H9 (cell line): ENCODE data around the gene FARP1. TPM values are rescaled to one million over a fixed set of nuclear protein-coding genes. Genes with fewer than 3 reads are reported as not detected.

Experiments used
- DNase-seq: peaks from one replicate; pipeline ENCODE4 v3.0.0-alpha.2; 2017
- H2AFZ ChIP-seq: one replicate; pipeline ENCODE4 v1.6.1; 2013; ENCODE audit warnings: mild to moderate bottlenecking, low read length, control low read depth, moderate library complexity
- H2AK5ac ChIP-seq: 2 replicates; pipeline ENCODE4 v1.6.1; 2013; ENCODE audit warnings: low read length, control low read depth, mixed read lengths; ENCODE audit not compliant: insufficient read length
- H2BK120ac ChIP-seq: one replicate; pipeline ENCODE4 v1.6.1; 2013; ENCODE audit warnings: low read depth, mild to moderate bottlenecking, low read length, control low read depth, inconsistent platforms; ENCODE audit not compliant: poor library complexity, severe bottlenecking
- H2BK12ac ChIP-seq: 2 replicates; pipeline ENCODE4 v1.6.1; 2013; ENCODE audit warnings: low read length, control low read depth, mixed read lengths, low read depth; ENCODE audit not compliant: insufficient read length
- H2BK15ac ChIP-seq: 2 replicates; pipeline ENCODE4 v1.6.1; 2013; ENCODE audit warnings: low read depth, low read length, control low read depth
- H2BK20ac ChIP-seq: one replicate; pipeline ENCODE4 v1.6.1; 2013; ENCODE audit warnings: low read depth, mild to moderate bottlenecking, low read length, control low read depth, inconsistent platforms; ENCODE audit not compliant: poor library complexity, severe bottlenecking
- H2BK5ac ChIP-seq: 2 replicates; pipeline ENCODE4 v1.6.1; 2013; ENCODE audit warnings: low read length, control low read depth, mixed read lengths; ENCODE audit not compliant: insufficient read length
- H3K14ac ChIP-seq: 2 replicates; pipeline ENCODE4 v1.6.1; 2013; ENCODE audit warnings: low read length, control low read depth; ENCODE audit not compliant: insufficient read depth
- H3K18ac ChIP-seq: 2 replicates; pipeline ENCODE4 v1.6.1; 2013; ENCODE audit warnings: low read depth, mild to moderate bottlenecking, mixed read lengths, low read length, control low read depth; ENCODE audit not compliant: insufficient read length
- H3K23ac ChIP-seq: 2 replicates; pipeline ENCODE4 v1.6.1; 2013; ENCODE audit warnings: low read length, control low read depth, mixed read lengths, low read depth; ENCODE audit not compliant: insufficient read length
- H3K23me2 ChIP-seq: 2 replicates; pipeline ENCODE4 v1.6.1; 2013; ENCODE audit warnings: low read depth, mild to moderate bottlenecking, mixed read lengths, low read length, control low read depth; ENCODE audit not compliant: insufficient read length, poor library complexity, severe bottlenecking
- H3K27ac ChIP-seq: 2 replicates; pipeline ENCODE4 v1.5.1; 2013; ENCODE audit warnings: low read length, control low read depth, mixed read lengths, low read depth; ENCODE audit not compliant: insufficient read length
- H3K27me3 ChIP-seq: 2 replicates; pipeline ENCODE4 v1.6.1; 2013; ENCODE audit warnings: low read length, control low read depth, inconsistent platforms; ENCODE audit not compliant: insufficient read depth
- H3K4ac ChIP-seq: 2 replicates; pipeline ENCODE4 v1.6.1; 2013; ENCODE audit warnings: low read depth, mild to moderate bottlenecking, control low read depth, inconsistent platforms, low read length, moderate library complexity
- H3K4me1 ChIP-seq: 2 replicates; pipeline ENCODE4 v1.6.1; 2013; ENCODE audit warnings: low read length, control low read depth, inconsistent platforms; ENCODE audit not compliant: insufficient read depth
- H3K4me2 ChIP-seq: 2 replicates; pipeline ENCODE4 v1.6.1; 2013; ENCODE audit warnings: low read length, control low read depth, mixed read lengths; ENCODE audit not compliant: insufficient read length, insufficient read depth
- H3K56ac ChIP-seq: 2 replicates; pipeline ENCODE4 v1.6.1; 2013; ENCODE audit warnings: low read depth, mild to moderate bottlenecking, mixed read lengths, low read length, control low read depth; ENCODE audit not compliant: insufficient read length
- H3K79me1 ChIP-seq: 2 replicates; pipeline ENCODE4 v1.6.1; 2013; ENCODE audit warnings: low read depth, mild to moderate bottlenecking, moderate library complexity, low read length, control low read depth, inconsistent platforms; ENCODE audit not compliant: insufficient read depth, poor library complexity, severe bottlenecking
- H3K79me2 ChIP-seq: 2 replicates; pipeline ENCODE4 v1.6.1; 2013; ENCODE audit warnings: low read length, control low read depth, inconsistent platforms; ENCODE audit not compliant: insufficient read depth
- H3K9ac ChIP-seq: 2 replicates; pipeline ENCODE4 v1.6.1; 2013; ENCODE audit warnings: low read length, control low read depth, mixed read lengths; ENCODE audit not compliant: insufficient read length; ENCODE audit errors: extremely low read depth
- H3K9me3 ChIP-seq: one replicate; pipeline ENCODE4 v1.6.1; 2013; ENCODE audit warnings: low read depth, low read length, inconsistent platforms; ENCODE audit not compliant: control insufficient read depth
- H3T11ph ChIP-seq: one replicate; pipeline ENCODE4 v1.6.1; 2013; ENCODE audit warnings: mild to moderate bottlenecking, low read length, control low read depth, inconsistent platforms
- H4K20me1 ChIP-seq: one replicate; pipeline ENCODE4 v1.6.1; 2013; ENCODE audit not compliant: control insufficient read depth, insufficient read length, insufficient read depth
- H4K5ac ChIP-seq: 2 replicates; pipeline ENCODE4 v1.6.1; 2013; ENCODE audit warnings: low read depth, mild to moderate bottlenecking, mixed read lengths, low read length, control low read depth; ENCODE audit not compliant: insufficient read length
- H4K8ac ChIP-seq: replicated peaks from 2 replicates; pipeline ENCODE4 v1.6.1; 2013; ENCODE audit warnings: low read length, control low read depth, mixed read lengths, low read depth; ENCODE audit not compliant: insufficient read length
- H4K91ac ChIP-seq: 2 replicates; pipeline ENCODE4 v1.6.1; 2013; ENCODE audit warnings: low read depth, mild to moderate bottlenecking, moderate library complexity, mixed read lengths, low read length, control low read depth; ENCODE audit not compliant: insufficient read length
- H3K27ac Mint-ChIP-seq, 3 experiments: 2 replicates in 2 of 3; 3 replicates in 1 of 3; pipeline ENCODE4 v1.8.0; 2020 to 2021; ENCODE audit warnings: mixed read lengths in 3 of 3, mild to moderate bottlenecking in 1 of 3, moderate library complexity in 1 of 3
- H3K27me3 Mint-ChIP-seq: 2 replicates; pipeline ENCODE4 v1.8.0; 2021; ENCODE audit warnings: low read depth, mild to moderate bottlenecking, moderate library complexity, mixed read lengths
- H3K36me3 Mint-ChIP-seq, 3 experiments: 2 replicates in 2 of 3; 3 replicates in 1 of 3; pipeline ENCODE4 v1.8.0; 2020 to 2021; ENCODE audit warnings: low read depth in 3 of 3, mixed read lengths in 3 of 3; ENCODE audit not compliant: insufficient read depth in 1 of 3
- H3K4me1 Mint-ChIP-seq, 2 experiments: 2 replicates each; pipeline ENCODE4 v1.8.0; 2020; ENCODE audit warnings: mixed read lengths in 2 of 2
- H3K4me3 Mint-ChIP-seq, 2 experiments: 2 replicates in 1 of 2; 3 replicates in 1 of 2; pipeline ENCODE4 v1.8.0; 2020 to 2021; ENCODE audit warnings: mild to moderate bottlenecking in 2 of 2, mixed read lengths in 2 of 2, moderate library complexity in 1 of 2
- H3K9me3 Mint-ChIP-seq, 2 experiments: 2 replicates in 1 of 2; 3 replicates in 1 of 2; pipeline ENCODE4 v1.8.0; 2020; ENCODE audit warnings: mild to moderate bottlenecking in 2 of 2, mixed read lengths in 2 of 2, moderate library complexity in 1 of 2
- WGBS: extraction: QIAGEN DNeasy Blood & Tissue Kit; methylation state at CpG from one replicate; pipeline ENCODE4 v1.1.7; 2013; ENCODE audit warnings: missing lambda C conversion rate, low lambda C conversion rate, mixed read lengths; ENCODE audit not compliant: insufficient read length; ENCODE audit errors: extremely low coverage; 5-methylcytosine and 5-hydroxymethylcytosine counted together
- total RNA-seq: library from RNA; stranded (reverse); gene quantifications from 2 replicates; pipeline ENCODE4 v1.2.1, GENCODE V29; 2021
- TF ChIP-seq, protein P1 (sequence below): fragments of 200-600 bp; sonication (generic); conservative IDR thresholded peaks from 3 replicates; pipeline ENCODE4 v1.8.0; 2021; ENCODE audit warnings: antibody characterized with exemption, mild to moderate bottlenecking

FARP1 gene
- total RNA-seq, 1 experiment from 2014 or later, result 95.9 TPM

GRCh38 chr13:98377635-98378378 is 234.9 kb downstream of the FARP1 start:
- H3K23ac ChIP-seq, result no peak overlapping the region
- H3K79me2 ChIP-seq, result no peaks in the 10 kb centered on the region
- Mint-ChIP-seq H3K4me1 (peaks cover 3% of the 10 kb centered on the region in 2 experiments), H3K36me3 (peaks cover 17 to 36% (median 32%) of the 10 kb centered on the region in 3 experiments), H3K27me3 (no peaks in the 10 kb centered on the region), H3K4me3 (no peak overlapping the region), H3K27ac (peak overlapping the region in 2 of 3 experiments; percentile 61 to 78; a peak in 3 of 7 replicates), H3K9me3 (peaks cover 6 to 16% of the 10 kb centered on the region in 2 experiments; a peak in 4 of 5 replicates)
- no peak overlapping the region for H2AFZ ChIP-seq
- H4K5ac ChIP-seq, result no peak overlapping the region
- H3K27ac ChIP-seq, result no peak overlapping the region
- no peak overlapping the region for H3K4me2 ChIP-seq
- no peak overlapping the region for H4K91ac ChIP-seq
- no peaks in the 10 kb centered on the region; the same call in 1 of the 2 replicates for H3K4me1 ChIP-seq
- H2BK15ac ChIP-seq, result no peak overlapping the region
- H2BK120ac ChIP-seq, result no peak overlapping the region
- DNase-seq, result no peak
- H3K4ac ChIP-seq, result no peak overlapping the region
- H3K79me1 ChIP-seq, result no peaks in the 10 kb centered on the region
- WGBS, result no CpG with 5 or more reads among the region's 13 CpGs
- H3K9ac ChIP-seq, result no peak overlapping the region
- no peaks in the 10 kb centered on the region for H3K9me3 ChIP-seq
- no peak overlapping the region for H2AK5ac ChIP-seq
- no peak overlapping the region for H3K56ac ChIP-seq
- no peaks in the 10 kb centered on the region for H3K23me2 ChIP-seq
- H3K14ac ChIP-seq, result no peak overlapping the region
- no peak overlapping the region for H2BK5ac ChIP-seq
- H4K20me1 ChIP-seq, result no peaks in the 10 kb centered on the region
- no peak overlapping the region for H2BK20ac ChIP-seq
- H3T11ph ChIP-seq, result no peak overlapping the region
- H2BK12ac ChIP-seq, result no peak overlapping the region
- H4K8ac ChIP-seq, result no peak overlapping the region
- TF ChIP-seq, protein P1, sequence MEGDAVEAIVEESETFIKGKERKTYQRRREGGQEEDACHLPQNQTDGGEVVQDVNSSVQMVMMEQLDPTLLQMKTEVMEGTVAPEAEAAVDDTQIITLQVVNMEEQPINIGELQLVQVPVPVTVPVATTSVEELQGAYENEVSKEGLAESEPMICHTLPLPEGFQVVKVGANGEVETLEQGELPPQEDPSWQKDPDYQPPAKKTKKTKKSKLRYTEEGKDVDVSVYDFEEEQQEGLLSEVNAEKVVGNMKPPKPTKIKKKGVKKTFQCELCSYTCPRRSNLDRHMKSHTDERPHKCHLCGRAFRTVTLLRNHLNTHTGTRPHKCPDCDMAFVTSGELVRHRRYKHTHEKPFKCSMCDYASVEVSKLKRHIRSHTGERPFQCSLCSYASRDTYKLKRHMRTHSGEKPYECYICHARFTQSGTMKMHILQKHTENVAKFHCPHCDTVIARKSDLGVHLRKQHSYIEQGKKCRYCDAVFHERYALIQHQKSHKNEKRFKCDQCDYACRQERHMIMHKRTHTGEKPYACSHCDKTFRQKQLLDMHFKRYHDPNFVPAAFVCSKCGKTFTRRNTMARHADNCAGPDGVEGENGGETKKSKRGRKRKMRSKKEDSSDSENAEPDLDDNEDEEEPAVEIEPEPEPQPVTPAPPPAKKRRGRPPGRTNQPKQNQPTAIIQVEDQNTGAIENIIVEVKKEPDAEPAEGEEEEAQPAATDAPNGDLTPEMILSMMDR, result no peak
- no peaks in the 10 kb centered on the region for H3K27me3 ChIP-seq
- no peak overlapping the region for H3K18ac ChIP-seq
